ENCODE data around the gene IGSF22.

The IGSF22 gene

GRCh38 chr11:18743365-18743764 lies 17.4 kb upstream of the IGSF22 start:
- no peak for DNase-seq

DNA sequence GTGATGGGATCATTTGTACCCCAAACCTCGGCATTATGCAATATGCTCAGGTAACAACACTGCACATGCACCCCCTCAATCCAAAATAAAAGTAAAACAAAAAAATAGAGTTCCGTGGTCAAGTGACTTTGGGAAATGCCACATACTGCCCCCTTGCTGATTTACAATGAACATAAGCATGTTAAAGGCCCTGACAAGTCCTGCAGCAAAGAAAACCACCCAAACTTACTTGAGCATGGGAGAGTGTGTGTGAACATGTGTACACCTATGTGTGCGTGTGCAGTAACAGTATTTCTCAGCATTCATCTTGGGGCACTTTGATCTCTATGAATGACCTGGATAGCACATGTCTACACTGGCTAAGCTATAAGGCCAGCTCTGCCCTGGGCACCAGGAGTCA lies 15.8 kb upstream of the IGSF22 start:
- DNase-seq, result no peak

- DNase-seq, result no peak
Measured at GRCh38 chr11:18739685-18740084, 13.7 kb upstream of the IGSF22 start.

GRCh38 chr11:18737642-18738041 lies 11.7 kb upstream of the IGSF22 start:
- DNase-seq, result no peak

DNA sequence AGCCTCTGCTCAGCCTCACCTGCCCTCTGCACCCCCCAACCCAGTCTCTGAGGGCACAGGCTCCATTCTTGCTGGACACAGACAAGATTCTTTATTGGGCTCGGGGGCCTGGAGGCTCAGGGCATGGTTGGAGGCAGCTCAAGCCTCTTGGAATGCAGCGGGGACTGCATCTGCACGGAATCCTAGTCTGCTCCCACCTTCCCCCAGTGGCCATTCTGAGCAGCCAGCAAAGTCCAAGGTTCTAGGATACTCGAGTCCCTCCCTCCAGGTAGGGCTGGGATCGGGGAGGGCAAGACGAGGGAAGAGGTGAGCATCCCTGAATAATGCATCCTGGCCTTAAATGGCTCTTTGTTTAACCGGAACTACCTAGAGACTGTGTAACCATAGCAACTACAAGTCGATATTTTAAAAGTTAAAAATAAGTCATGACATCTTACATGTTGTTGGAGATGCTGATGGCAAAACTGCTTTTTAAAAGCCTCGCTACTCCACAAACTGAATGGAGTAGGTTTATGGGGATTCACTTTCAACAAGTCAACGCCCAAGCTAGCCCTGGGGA lies 10.7 kb upstream of the IGSF22 start:
- peak; percentile 53 for DNase-seq

DNA sequence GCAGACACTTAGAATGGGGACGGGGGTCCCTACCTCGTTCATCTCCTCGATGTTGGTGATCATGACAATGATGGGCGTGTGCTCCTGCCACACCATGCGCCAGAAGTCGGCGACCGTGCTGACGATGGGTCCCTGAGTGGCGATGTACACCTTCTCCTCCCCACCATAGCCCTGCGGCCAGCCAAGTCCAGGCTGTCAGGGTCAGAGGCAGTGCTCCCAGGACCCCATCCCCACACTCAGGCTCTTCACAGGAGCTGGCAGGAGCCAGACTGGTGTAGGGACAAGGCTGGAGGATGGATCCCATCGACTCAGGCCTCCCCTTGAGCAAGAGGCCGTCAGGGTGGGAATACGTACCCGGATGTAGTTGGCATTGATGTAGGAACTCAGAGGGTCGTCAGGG lies 7.2 kb upstream of the IGSF22 start:
- no peak for DNase-seq

DNA sequence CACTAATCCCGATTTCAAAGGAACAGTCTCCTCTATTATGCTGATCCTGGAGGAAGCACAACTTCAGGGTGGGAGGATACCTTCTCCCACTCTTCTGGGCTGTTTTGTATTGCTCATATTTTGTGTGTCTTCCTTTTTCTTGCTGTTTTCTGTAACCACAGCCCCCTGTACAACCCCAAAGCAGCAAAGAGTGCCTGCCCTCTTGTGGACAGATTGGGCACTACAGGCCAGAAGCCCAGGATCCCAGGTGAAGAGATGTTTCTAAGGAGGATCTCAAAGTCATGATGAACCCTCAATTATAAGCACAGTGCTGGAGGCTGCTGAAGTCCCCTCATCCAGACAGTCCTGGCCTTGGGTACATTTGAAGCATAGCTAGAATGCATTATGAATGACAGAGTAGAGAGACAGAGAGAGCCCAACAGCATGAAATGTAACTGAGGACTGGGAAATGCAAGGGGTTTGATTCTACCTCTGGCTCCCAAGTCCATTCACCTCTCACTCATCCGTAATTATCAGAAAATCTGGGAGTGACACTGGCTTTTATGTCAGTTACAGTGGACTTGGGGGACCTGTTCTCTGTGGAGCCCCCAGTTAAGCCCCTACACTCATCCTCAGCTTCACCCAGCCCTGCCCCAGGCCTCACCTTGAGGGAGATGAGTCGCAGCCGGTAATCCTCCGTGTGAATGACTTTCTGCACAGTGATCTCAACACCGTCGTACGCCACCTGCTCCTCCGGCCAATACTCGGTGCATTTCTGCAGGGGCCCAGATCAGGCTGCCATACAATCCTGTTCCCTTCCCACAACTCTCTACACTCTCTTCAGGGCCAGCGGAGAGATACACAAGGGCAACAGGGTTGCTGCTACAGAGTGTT lies 6.2 kb upstream of the IGSF22 start:
- peak; percentile 89 for DNase-seq

GRCh38 chr11:18731441-18731840 lies 5.5 kb upstream of the IGSF22 start:
- DNase-seq, result no peak

DNA sequence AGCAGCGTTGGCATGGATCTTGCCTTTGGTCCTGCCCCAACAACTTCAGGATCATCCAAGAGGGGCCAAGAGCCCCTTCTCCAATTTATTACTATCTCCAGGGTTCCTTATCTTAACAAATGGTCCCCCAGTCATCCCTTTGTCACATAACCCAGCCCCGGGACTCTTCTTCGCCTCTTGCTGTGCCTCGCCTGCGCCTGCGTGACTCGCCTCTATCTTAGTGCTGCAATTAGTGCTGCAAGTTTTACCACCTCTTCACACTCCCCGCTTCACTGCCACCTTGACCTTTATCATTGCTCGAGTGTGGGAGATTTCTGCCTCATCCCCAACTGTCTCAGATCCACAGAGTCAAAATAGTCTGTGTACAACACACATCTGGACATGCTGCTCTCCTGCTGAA lies 4.0 kb upstream of the IGSF22 start:
- DNase-seq, result no peak

- DNase-seq, result no peak
Measured at GRCh38 chr11:18729426-18729825, 3.4 kb upstream of the IGSF22 start.

DNA sequence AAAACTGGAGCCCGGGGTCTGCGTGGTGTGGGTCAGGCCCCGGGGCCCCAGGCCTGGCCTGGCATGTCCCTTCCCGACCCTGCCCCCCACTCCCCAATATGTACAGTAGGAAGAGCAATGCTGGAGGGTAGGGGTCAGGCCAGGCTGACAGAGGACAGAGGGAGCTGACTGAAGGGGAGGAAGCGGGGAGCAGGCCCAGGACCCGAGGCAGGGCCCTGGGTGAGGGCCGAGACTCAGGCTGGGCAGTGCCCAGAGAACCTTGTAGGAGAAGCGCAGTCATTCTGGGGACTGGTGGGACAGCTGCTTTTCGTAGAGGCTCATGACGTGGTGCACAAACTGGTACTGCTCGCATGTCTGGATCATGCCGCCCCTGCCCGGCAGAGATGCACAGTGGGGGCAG lies 2.7 kb upstream of the IGSF22 start:
- DNase-seq, result no peak

DNA sequence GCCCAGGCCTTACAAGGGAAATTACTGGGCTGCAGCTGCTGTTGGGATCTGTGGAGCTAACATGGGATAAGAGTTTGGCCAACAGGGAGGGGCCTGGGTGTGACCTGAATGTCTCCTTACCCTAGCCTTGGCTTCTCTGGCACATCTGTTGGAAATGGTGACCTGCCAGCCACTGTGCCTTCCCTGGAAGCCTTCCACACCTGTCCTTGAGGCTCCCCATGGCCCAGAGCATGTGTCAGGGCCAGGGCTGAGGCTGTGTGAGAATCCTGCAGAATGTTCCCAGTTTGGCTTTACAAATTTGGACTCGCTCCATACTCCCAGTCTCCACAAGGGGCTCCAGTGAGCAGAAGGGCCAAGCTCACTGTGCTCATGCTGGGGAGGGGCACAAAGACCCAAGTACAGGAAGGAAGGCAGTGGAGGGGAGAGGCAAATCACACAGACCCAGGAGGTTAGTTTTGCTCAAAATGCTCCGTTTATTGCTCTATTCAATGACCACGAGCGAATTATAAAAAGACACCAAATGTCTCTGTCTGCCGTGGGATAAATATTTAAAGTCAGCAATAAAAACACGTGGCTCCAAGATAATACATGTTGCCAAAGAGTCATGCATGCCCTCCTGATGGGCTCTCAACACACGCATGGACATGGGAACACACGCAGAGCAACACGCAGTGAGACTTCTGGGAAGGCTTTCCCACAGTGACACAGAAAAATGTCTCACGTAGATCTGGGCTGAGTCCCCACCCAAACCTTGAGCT lies 1.7 kb upstream of the IGSF22 start:
- peak; percentile 79 for DNase-seq

- DNase-seq, result no peak
Measured at GRCh38 chr11:18723991-18724390, 2.0 kb downstream of the IGSF22 start.

- DNase-seq, result no peak
Measured at GRCh38 chr11:18722293-18722637, 3.7 kb downstream of the IGSF22 start.

DNA sequence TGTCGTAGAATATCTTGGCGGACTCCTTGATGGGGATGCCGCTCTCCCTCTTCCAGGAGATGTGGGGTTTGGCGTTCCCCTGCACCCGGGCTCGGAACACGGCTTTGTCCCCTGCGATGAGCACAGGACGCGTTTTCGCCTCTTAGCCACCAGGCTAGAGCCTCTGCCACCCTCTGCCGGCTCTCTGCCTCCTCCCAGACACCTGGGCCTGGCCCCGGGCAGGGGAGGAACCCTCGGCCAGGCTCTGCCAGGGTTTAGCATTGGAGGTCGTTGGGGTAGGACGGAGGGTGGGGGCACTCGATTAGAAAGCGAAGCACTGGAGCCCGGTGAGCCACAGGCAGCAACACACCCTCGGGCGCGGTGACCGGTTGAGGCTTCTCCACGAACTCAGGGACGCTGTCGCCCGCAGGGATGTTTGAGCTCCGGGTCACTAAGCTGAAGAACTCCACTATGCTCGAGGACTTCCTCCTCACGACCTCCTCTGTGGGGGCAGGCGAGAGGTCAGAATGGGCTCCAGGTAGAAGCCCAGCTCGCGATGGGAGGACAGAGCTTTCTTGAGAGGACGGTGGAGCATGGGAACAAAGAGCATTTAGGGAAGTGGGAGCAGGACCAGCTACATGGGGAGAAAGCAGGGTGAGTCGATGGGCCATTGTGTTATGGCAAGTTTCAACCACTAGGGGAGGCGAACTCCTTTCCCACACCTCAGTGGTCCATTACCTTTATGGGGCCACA lies 4.3 kb downstream of the IGSF22 start:
- DNase-seq, result peak; percentile 72

- DNase-seq, result peak; percentile 85
Measured at GRCh38 chr11:18720808-18721560, 5.0 kb downstream of the IGSF22 start.

GRCh38 chr11:18720091-18720807 lies 5.7 kb downstream of the IGSF22 start:
- DNase-seq, result no peak

DNA sequence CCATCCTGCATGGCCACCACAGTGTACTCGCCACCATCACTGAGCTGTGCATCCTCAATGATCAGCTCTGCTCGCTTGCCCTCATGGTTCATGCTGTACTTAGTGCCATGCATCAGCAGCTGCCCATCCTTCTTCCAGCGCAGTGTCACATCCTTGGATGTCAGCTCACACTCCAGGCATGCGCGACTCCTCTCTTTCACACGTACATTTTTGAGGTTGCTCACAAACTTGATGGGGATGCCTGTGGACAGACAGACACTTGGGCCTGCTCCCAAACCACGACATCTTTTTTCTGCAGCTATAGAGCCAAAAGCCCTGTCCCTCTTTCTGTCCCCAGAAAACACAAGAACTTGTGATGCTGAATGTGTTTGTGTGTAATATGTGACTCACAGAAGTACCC lies 10.5 kb downstream of the IGSF22 start:
- DNase-seq, result no peak

DNA sequence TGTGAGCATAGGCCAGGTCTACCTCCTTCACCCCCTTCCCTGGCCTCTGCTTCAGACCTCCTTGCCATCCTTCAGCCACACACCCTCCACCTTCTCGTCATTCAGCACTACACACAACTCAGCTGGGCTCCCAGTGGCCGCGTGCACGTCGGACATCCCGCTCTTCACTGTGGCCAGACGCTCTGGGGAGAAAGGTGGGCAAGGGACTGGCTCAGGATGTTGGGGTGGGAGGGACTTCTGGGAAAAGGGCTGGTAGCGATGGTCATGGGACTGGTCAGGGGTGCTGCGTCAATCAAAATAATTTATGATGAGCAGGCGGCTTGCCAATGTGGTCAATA lies 11.6 kb downstream of the IGSF22 start:
- DNase-seq, result no peak

- no peak for DNase-seq
Measured at GRCh38 chr11:18713646-18714442, 12.1 kb downstream of the IGSF22 start.

- DNase-seq, result no peak
Measured at GRCh38 chr11:18710545-18710944, 15.4 kb downstream of the IGSF22 start.
